ENCODE measurements around the gene MRPL55. TPM values are rescaled to one million over a fixed set of nuclear protein-coding genes. Genes with fewer than 3 reads are reported as not detected.

Gene MRPL55
- total and polyA plus RNA-seq, 8 donors = 35.4 to 45.3 (median 40.7) TPM

- no peak for TF ChIP-seq CTCF (IDR thresholded peaks at IDR 0.05)
- Histone ChIP-seq H3K4me3 (peak overlapping the region in 1 of 2 donors; percentile 92), H3K27me3 (no peaks in the 10 kb centered on the region), H3K9me3 (no peaks in the 10 kb centered on the region), H3K36me3 (peaks cover 0 to 23% of the 10 kb centered on the region in 2 donors), H3K27ac (no peak overlapping the region), H3K4me1 (peaks cover 8 to 34% of the 10 kb centered on the region in 2 donors)
- DNase-seq (no peak), ATAC-seq (no peak)
- intact Hi-C loops (cut with DNase I) = no loop called here
Measured at GRCh38 chr1:228110556-228110955, 1.5 kb upstream of the MRPL55 start.

- Histone ChIP-seq H3K4me1 (peaks cover 8 to 34% of the 10 kb centered on the region in 2 donors), H3K4me3 (peak overlapping the region; percentile 92 to 99), H3K27me3 (no peaks in the 10 kb centered on the region), H3K27ac (peak overlapping the region; percentile 82 to 88), H3K9me3 (no peaks in the 10 kb centered on the region), H3K36me3 (peaks cover 0 to 28% of the 10 kb centered on the region in 2 donors)
- ATAC-seq = peak; percentile 28
- intact Hi-C loops (cut with DNase I) = no loop called here
- DNase-seq = no peak
- no peak for TF ChIP-seq CTCF (IDR thresholded peaks at IDR 0.05)
Measured at GRCh38 chr1:228109962-228110488, 926 bp upstream of the MRPL55 start.

GRCh38 chr1:228108742-228109072 is 392 bp downstream of the MRPL55 start:
- DNase-seq (no peak), ATAC-seq (no peak)
- Histone ChIP-seq H3K9me3 (no peaks in the 10 kb centered on the region), H3K27me3 (no peaks in the 10 kb centered on the region), H3K36me3 (peaks cover 0 to 28% of the 10 kb centered on the region in 2 donors), H3K4me1 (peaks cover 8 to 47% of the 10 kb centered on the region in 2 donors), H3K27ac (peak overlapping the region; percentile 78 to 88), H3K4me3 (peak overlapping the region; percentile 92 to 99)
- intact Hi-C loops (cut with DNase I) = no loop called here
- no peak for TF ChIP-seq CTCF (IDR thresholded peaks at IDR 0.05)

- Histone ChIP-seq H3K4me3 (peak overlapping the region; percentile 92 to 99), H3K4me1 (peaks cover 8 to 52% of the 10 kb centered on the region in 2 donors), H3K36me3 (peaks cover 0 to 28% of the 10 kb centered on the region in 2 donors), H3K27me3 (no peaks in the 10 kb centered on the region), H3K9me3 (no peaks in the 10 kb centered on the region), H3K27ac (peak overlapping the region; percentile 78 to 88)
- no peak for TF ChIP-seq CTCF (IDR thresholded peaks at IDR 0.05)
- no peak for ATAC-seq
- intact Hi-C loops (cut with DNase I) = no loop called here
- no peak for DNase-seq
Measured at GRCh38 chr1:228108055-228108690, 926 bp downstream of the MRPL55 start.

GRCh38 chr1:228107636-228108035 is 1.5 kb downstream of the MRPL55 start:
- intact Hi-C loops (cut with DNase I) = no loop called here
- ATAC-seq = no peak

More at GRCh38 chr1:228107636-228108035, 1.5 kb downstream of the MRPL55 start:
- Histone ChIP-seq H3K27ac (no peak overlapping the region), H3K27me3 (no peaks in the 10 kb centered on the region), H3K4me3 (no peak overlapping the region), H3K36me3 (peaks cover 0 to 28% of the 10 kb centered on the region in 2 donors), H3K9me3 (no peaks in the 10 kb centered on the region), H3K4me1 (peaks cover 8 to 53% of the 10 kb centered on the region in 2 donors)
- no peak for TF ChIP-seq CTCF (IDR thresholded peaks at IDR 0.05)
- peak in 1 of 4 donors; percentile 69 for DNase-seq

Data from left lung (tissue), 10 donors.